Right atrium auricular region (tissue), 2 donors: ENCODE measurements around the gene CIBAR2. TPM values are rescaled to one million over a fixed set of nuclear protein-coding genes. Genes with fewer than 3 reads are reported as not detected.

Source experiments
- DNase-seq: peaks from one replicate; pipeline ENCODE4 v3.0.0-alpha.2; 2019; ENCODE audit warnings: low spot score
- H3K27ac ChIP-seq, 2 donors: fragments of 200-600 bp; sonication (generic); 1 replicate in 1 of 2; 2 replicates in 1 of 2; pipeline ENCODE4 v1.5.1; 2016 to 2019
- H3K27me3 ChIP-seq, 2 donors: fragments of 200-600 bp; sonication (generic); one replicate each; pipeline versions ENCODE4 v1.5.1 to v1.6.0; 2017 to 2019
- H3K36me3 ChIP-seq: fragments of 200-600 bp; sonication (generic); one replicate; pipeline ENCODE4 v1.5.1; 2016
- H3K4me1 ChIP-seq, 2 donors: fragments of 200-600 bp; sonication (generic); one replicate each; pipeline versions ENCODE4 v1.5.1 to v1.6.0; 2017 to 2019
- H3K4me3 ChIP-seq, 2 donors: fragments of 200-600 bp; sonication (generic); 1 replicate in 1 of 2; 2 replicates in 1 of 2; pipeline ENCODE4 v1.5.1; 2017 to 2019; ENCODE audit warnings: mild to moderate bottlenecking in 1 of 2, moderate library complexity in 1 of 2
- H3K9me3 ChIP-seq, 2 donors: fragments of 200-600 bp; sonication (generic); one replicate each; pipeline ENCODE4 v1.5.1; 2019
- CTCF ChIP-seq, 2 donors: fragments of 200-600 bp; sonication (generic); IDR thresholded peaks; one replicate each; pipeline ENCODE4 v1.5.1; 2019; ENCODE audit warnings: antibody characterized with exemption in 2 of 2
- total RNA-seq, 2 donors: library from RNA; depleted of rRNA; stranded (reverse); fragments of >200 nt; gene quantifications; one replicate each; pipeline ENCODE4 v1.1.0, GENCODE V29; 2016

Gene CIBAR2
- total RNA-seq, 2 donors from 2014 or later: not detected

GRCh38 chr16:85107083-85107482 lies 5.2 kb downstream of the CIBAR2 start:
- Histone ChIP-seq H3K4me1 (no peaks in the 10 kb centered on the region), H3K4me3 (no peak overlapping the region), H3K36me3 (no peaks in the 10 kb centered on the region), H3K27me3 (no peaks in the 10 kb centered on the region), H3K27ac (no peak overlapping the region), H3K9me3 (no peaks in the 10 kb centered on the region)
- DNase-seq: no peak
- no peak for TF ChIP-seq CTCF (IDR thresholded peaks at IDR 0.05)

GRCh38 chr16:85105475-85105874 lies 6.8 kb downstream of the CIBAR2 start:
- Histone ChIP-seq H3K4me1 (no peaks in the 10 kb centered on the region), H3K4me3 (no peak overlapping the region), H3K27me3 (no peaks in the 10 kb centered on the region), H3K9me3 (no peaks in the 10 kb centered on the region), H3K36me3 (no peaks in the 10 kb centered on the region), H3K27ac (no peak overlapping the region)
- DNase-seq: no peak
- no peak for TF ChIP-seq CTCF (IDR thresholded peaks at IDR 0.05)

- no peaks in the 10 kb centered on the region for H3K4me1 ChIP-seq
- DNase-seq: no peak
- no peak overlapping the region for H3K4me3 ChIP-seq
- no peaks in the 10 kb centered on the region for H3K27me3 ChIP-seq
- TF ChIP-seq CTCF (IDR thresholded peaks at IDR 0.05): no peak
- no peaks in the 10 kb centered on the region for H3K36me3 ChIP-seq
- no peaks in the 10 kb centered on the region for H3K9me3 ChIP-seq
- H3K27ac ChIP-seq: no peak overlapping the region
Measured at GRCh38 chr16:85104821-85105391, 7.4 kb downstream of the CIBAR2 start.

GRCh38 chr16:85104147-85104546 lies 8.1 kb downstream of the CIBAR2 start:
- no peak for TF ChIP-seq CTCF (IDR thresholded peaks at IDR 0.05)
- H3K36me3 ChIP-seq: no peaks in the 10 kb centered on the region
- H3K9me3 ChIP-seq: no peaks in the 10 kb centered on the region
- H3K4me3 ChIP-seq: no peak overlapping the region
- DNase-seq: no peak
- no peaks in the 10 kb centered on the region for H3K4me1 ChIP-seq
- H3K27me3 ChIP-seq: no peaks in the 10 kb centered on the region
- no peak overlapping the region for H3K27ac ChIP-seq

- Histone ChIP-seq H3K36me3 (no peaks in the 10 kb centered on the region), H3K27me3 (no peaks in the 10 kb centered on the region), H3K4me3 (no peak overlapping the region), H3K4me1 (no peaks in the 10 kb centered on the region), H3K27ac (no peak overlapping the region), H3K9me3 (no peaks in the 10 kb centered on the region)
- TF ChIP-seq CTCF (IDR thresholded peaks at IDR 0.05): no peak
- no peak for DNase-seq
Measured at GRCh38 chr16:85103114-85104079, 8.9 kb downstream of the CIBAR2 start.
